Fibroblast of lung (primary cell): ENCODE measurements around the gene ZDHHC6. TPM values are rescaled to one million over a fixed set of nuclear protein-coding genes. Genes with fewer than 3 reads are reported as not detected.
"Not testable (repeated sequence)": the region's sequence is repeated elsewhere in the genome, so short reads cannot be mapped to it uniquely, and the experiment has no call there.

ENCODE experiments used
- DNase-seq, 2 donors: peaks; one replicate each; pipeline versions ENCODE4 v3.0.0 to v3.0.0-alpha.2; 2010; ENCODE audit warnings: low read depth in 2 of 2
- H2AFZ ChIP-seq: 2 replicates; pipeline ENCODE4 v1.5.1; 2012; ENCODE audit warnings: low read length, control low read depth, inconsistent platforms
- H3K27ac ChIP-seq: 2 replicates; pipeline ENCODE4 v1.5.1; 2011; ENCODE audit warnings: low read length, control low read depth; ENCODE audit not compliant: insufficient read depth
- H3K27me3 ChIP-seq: 2 replicates; pipeline ENCODE4 v1.5.1; 2011; ENCODE audit warnings: mild to moderate bottlenecking, low read length; ENCODE audit not compliant: control insufficient read depth, insufficient read depth
- H3K36me3 ChIP-seq: 2 replicates; pipeline ENCODE4 v1.5.1; 2011; ENCODE audit warnings: low read length; ENCODE audit not compliant: control insufficient read depth, insufficient read depth
- H3K4me1 ChIP-seq: 2 replicates; pipeline ENCODE4 v1.5.1; 2011; ENCODE audit warnings: low read length; ENCODE audit not compliant: control insufficient read depth, insufficient read depth; ENCODE audit errors: extremely low read depth
- H3K4me2 ChIP-seq: 2 replicates; pipeline ENCODE4 v1.5.1; 2011; ENCODE audit warnings: low read length, control low read depth; ENCODE audit not compliant: insufficient read depth; ENCODE audit errors: extremely low read depth
- H3K4me3 ChIP-seq, 4 experiments: fragments of 200-600 bp in 1 of 4; sonication (generic) in 1 of 4; replicated peaks in 1 of 4; 2 replicates each; pipeline ENCODE4 v1.5.1; 2011 to 2016; ENCODE audit warnings: low read length in 4 of 4, low read depth in 3 of 4, mild to moderate bottlenecking in 3 of 4, control low read depth in 2 of 4, inconsistent platforms in 1 of 4, mixed read lengths in 1 of 4; ENCODE audit not compliant: insufficient read depth in 1 of 4; ENCODE audit errors: control extremely low read depth in 1 of 4
- H3K79me2 ChIP-seq: 2 replicates; pipeline ENCODE4 v1.5.1; 2012; ENCODE audit warnings: mild to moderate bottlenecking, low read length, inconsistent platforms; ENCODE audit not compliant: control insufficient read depth, insufficient read depth
- H3K9ac ChIP-seq: 2 replicates; pipeline ENCODE4 v1.5.1; 2011; ENCODE audit warnings: mild to moderate bottlenecking, low read length, control low read depth; ENCODE audit not compliant: insufficient read depth
- H3K9me3 ChIP-seq: 2 replicates; pipeline ENCODE4 v1.5.1; 2012; ENCODE audit warnings: low read depth, low read length; ENCODE audit not compliant: control insufficient read depth, insufficient read depth
- H4K20me1 ChIP-seq: 2 replicates; pipeline ENCODE4 v1.5.1; 2011; ENCODE audit warnings: low read length; ENCODE audit not compliant: control insufficient read depth, insufficient read depth; ENCODE audit errors: extremely low read depth
- EZH2 ChIP-seq: IDR thresholded peaks from 2 replicates; pipeline ENCODE4 v1.5.1; 2012; ENCODE audit warnings: low read length, control low read depth, mild to moderate bottlenecking; ENCODE audit errors: missing control alignments
- polyA plus RNA-seq, 2 donors: library from polyadenylated mRNA; depleted of rRNA in 1 of 2; stranded (reverse) in 1 of 2; unstranded in 1 of 2; fragments of >200 nt; gene quantifications; 2 replicates each; pipeline ENCODE4 v1.2.1, GENCODE V29; 2011 to 2012; ENCODE audit warnings: missing spikeins in 1 of 2
- total RNA-seq: library from RNA; depleted of rRNA; stranded (reverse); fragments of >200 nt; gene quantifications from 2 replicates; pipeline ENCODE4 v1.2.1, GENCODE V29; 2014
- TF ChIP-seq, protein P1 (sequence below), 2 donors: IDR thresholded peaks in 1 of 2; conservative IDR thresholded peaks in 1 of 2; 1 replicate in 1 of 2; 2 replicates in 1 of 2; pipeline ENCODE4 v1.5.1; 2011 to 2012; ENCODE audit warnings: low read length in 2 of 2, control low read depth in 1 of 2, inconsistent platforms in 1 of 2, low read depth in 1 of 2, mild to moderate bottlenecking in 1 of 2

ZDHHC6 gene
- total and polyA plus RNA-seq, 2 donors (not counting 1 experiment from before 2014, with no cell fraction given): 29.9 to 37.8 TPM

GRCh38 chr10:112409755-112410154 is 37.0 kb downstream of the ZDHHC6 start:
- Histone ChIP-seq H3K79me2 (no peaks in the 10 kb centered on the region), H3K27me3 (no peaks in the 10 kb centered on the region), H3K4me1 (no peaks in the 10 kb centered on the region), H3K4me3 (no peak overlapping the region), H3K4me2 (no peak overlapping the region), H3K9ac (no peak overlapping the region), H3K36me3 (no peaks in the 10 kb centered on the region), H4K20me1 (no peaks in the 10 kb centered on the region), H3K27ac (no peak overlapping the region), H3K9me3 (no peaks in the 10 kb centered on the region), H2AFZ (no peak overlapping the region)
- TF ChIP-seq, protein P1, sequence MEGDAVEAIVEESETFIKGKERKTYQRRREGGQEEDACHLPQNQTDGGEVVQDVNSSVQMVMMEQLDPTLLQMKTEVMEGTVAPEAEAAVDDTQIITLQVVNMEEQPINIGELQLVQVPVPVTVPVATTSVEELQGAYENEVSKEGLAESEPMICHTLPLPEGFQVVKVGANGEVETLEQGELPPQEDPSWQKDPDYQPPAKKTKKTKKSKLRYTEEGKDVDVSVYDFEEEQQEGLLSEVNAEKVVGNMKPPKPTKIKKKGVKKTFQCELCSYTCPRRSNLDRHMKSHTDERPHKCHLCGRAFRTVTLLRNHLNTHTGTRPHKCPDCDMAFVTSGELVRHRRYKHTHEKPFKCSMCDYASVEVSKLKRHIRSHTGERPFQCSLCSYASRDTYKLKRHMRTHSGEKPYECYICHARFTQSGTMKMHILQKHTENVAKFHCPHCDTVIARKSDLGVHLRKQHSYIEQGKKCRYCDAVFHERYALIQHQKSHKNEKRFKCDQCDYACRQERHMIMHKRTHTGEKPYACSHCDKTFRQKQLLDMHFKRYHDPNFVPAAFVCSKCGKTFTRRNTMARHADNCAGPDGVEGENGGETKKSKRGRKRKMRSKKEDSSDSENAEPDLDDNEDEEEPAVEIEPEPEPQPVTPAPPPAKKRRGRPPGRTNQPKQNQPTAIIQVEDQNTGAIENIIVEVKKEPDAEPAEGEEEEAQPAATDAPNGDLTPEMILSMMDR (conservative IDR thresholded peaks at IDR 0.05 in 1 of 2, IDR thresholded peaks at IDR 0.05 in 1 of 2; ENCODE audit: low read depth in 1 of 2, low read length in 2 of 2): no peak
- DNase-seq: no peak

DNA sequence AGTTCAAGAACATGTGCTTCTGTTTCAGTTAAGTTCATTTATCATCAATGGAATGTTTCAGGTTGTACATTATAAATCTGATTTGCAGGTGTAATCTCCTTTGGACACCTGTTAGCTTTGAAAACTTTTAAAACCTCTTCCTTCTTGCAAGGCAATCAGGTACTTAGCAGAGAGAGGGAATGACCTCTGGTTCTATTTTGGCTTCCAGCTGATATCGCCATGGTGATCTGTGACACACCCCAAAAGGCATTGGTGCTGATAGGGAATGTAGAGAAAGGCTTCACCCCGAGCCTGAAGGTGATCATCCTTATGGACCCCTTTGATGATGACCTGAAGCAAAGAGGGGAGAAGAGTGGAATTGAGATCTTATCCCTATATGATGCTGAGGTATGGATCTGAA is 37.4 kb downstream of the ZDHHC6 start:
- no peak overlapping the region for H3K9ac ChIP-seq
- H2AFZ ChIP-seq: no peak overlapping the region
- no peak for DNase-seq
- no peak overlapping the region for H3K4me3 ChIP-seq
- TF ChIP-seq EZH2: no peak
- TF ChIP-seq, protein P1 (conservative IDR thresholded peaks at IDR 0.05 in 1 of 2, IDR thresholded peaks at IDR 0.05 in 1 of 2; ENCODE audit: low read depth in 1 of 2, low read length in 2 of 2): no peak
- H3K4me2 ChIP-seq: no peak overlapping the region
- H3K27me3 ChIP-seq: no peaks in the 10 kb centered on the region
- no peaks in the 10 kb centered on the region for H4K20me1 ChIP-seq
- no peaks in the 10 kb centered on the region for H3K36me3 ChIP-seq
- no peak overlapping the region for H3K27ac ChIP-seq
- H3K9me3 ChIP-seq: no peaks in the 10 kb centered on the region
- no peaks in the 10 kb centered on the region for H3K79me2 ChIP-seq
- no peaks in the 10 kb centered on the region for H3K4me1 ChIP-seq

DNA sequence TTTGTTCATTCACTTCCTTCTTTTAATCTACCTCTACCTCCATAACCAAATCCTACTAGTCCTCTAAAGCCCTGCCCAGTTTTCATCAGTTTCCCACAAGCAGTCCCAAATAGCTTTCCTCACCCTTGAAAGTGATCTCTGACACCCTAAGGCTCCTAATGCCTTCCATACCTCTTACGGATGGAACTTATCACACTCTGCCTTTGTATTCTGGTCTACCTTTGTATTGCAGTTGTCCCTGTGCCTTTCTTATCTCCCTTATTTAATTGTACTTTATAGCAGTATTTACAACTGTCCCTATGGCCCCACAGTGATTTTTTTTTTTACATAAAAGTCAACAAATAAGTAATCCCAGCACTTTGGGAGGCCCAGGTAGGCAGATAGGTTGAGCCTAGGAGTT is 39.0 kb downstream of the ZDHHC6 start:
- Histone ChIP-seq H3K27me3 (no peaks in the 10 kb centered on the region), H3K79me2 (no peaks in the 10 kb centered on the region), H3K27ac (no peak overlapping the region), H3K4me1 (no peaks in the 10 kb centered on the region), H4K20me1 (no peaks in the 10 kb centered on the region), H3K36me3 (no peaks in the 10 kb centered on the region), H3K9ac (no peak overlapping the region), H3K4me3 (no peak overlapping the region), H3K9me3 (no peaks in the 10 kb centered on the region), H3K4me2 (no peak overlapping the region), H2AFZ (no peak overlapping the region)
- TF ChIP-seq, protein P1 (conservative IDR thresholded peaks at IDR 0.05 in 1 of 2, IDR thresholded peaks at IDR 0.05 in 1 of 2; ENCODE audit: low read depth in 1 of 2, low read length in 2 of 2): no peak
- no peak for TF ChIP-seq EZH2
- DNase-seq: no peak

GRCh38 chr10:112406806-112407205 is 39.9 kb downstream of the ZDHHC6 start:
- H3K27ac ChIP-seq, H3K4me3 ChIP-seq, H3K4me2 ChIP-seq, H3K9me3 ChIP-seq, H3K27me3 ChIP-seq, H3K79me2 ChIP-seq, H3K9ac ChIP-seq, H2AFZ ChIP-seq, H3K36me3 ChIP-seq, DNase-seq, H4K20me1 ChIP-seq, H3K4me1 ChIP-seq: not testable (repeated sequence)
